ENCODE results near the gene SVIL.
"Not testable (repeated sequence)": the region's sequence is repeated elsewhere in the genome, so short reads cannot be mapped to it uniquely, and the experiment has no call there.

SVIL gene

DNA sequence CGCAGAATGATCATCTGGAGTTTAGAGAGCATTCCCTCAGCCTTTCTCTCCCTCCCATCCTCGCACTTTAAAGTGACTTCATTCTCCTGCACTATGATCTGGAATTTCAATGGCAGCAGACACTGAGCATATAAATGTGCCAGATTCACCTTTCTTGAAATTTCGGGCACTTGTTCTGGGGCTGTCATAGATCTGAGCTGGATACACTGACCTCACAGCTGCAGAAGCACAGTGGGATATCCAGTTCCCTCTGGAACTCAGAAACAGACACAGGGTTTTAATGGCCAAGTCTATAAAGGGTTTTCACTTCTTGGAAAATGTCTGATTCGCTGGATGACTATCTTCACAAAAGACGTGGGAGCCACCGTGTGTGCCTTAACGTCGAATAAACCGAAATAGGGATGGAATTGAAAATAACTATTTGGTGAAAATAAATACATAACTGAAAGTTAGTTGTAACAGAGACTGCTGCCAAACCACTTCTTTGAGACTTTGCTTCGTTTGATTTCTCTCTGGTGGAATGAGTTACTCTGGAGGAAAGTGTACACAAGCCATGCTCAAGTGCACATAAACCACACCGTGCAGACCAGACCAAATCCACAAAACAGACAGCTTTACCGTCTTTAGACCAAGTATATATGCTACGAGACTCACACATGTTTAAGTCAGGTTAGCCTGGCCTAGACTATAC, 126.1 kb downstream of the SVIL start:
- no peak for FAIRE-seq

DNA sequence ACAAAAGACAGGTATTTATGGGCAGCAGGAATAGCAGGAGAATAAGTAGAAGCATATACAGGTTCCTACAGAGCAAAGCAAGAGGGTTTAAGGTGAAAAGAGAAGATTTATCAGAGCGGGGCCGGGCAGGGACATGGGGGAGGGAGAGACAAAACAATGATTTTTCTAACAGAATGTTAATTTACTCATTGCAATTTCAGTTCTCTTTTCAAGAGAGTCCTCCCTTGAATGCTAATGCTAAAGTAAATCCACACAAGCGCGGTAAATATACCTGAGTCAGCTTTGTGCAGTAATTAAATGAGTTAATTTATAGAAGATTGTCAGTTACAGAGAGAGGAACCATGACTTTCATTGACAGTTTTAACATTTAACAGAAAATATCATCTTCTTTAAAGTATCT, 127.0 kb downstream of the SVIL start:
- FAIRE-seq = not testable (repeated sequence)

GRCh38 chr10:29506324-29506921, 128.3 kb downstream of the SVIL start:
- not testable (repeated sequence) for FAIRE-seq

GRCh38 chr10:29502351-29502750, 132.4 kb downstream of the SVIL start:
- no peak for FAIRE-seq

DNA sequence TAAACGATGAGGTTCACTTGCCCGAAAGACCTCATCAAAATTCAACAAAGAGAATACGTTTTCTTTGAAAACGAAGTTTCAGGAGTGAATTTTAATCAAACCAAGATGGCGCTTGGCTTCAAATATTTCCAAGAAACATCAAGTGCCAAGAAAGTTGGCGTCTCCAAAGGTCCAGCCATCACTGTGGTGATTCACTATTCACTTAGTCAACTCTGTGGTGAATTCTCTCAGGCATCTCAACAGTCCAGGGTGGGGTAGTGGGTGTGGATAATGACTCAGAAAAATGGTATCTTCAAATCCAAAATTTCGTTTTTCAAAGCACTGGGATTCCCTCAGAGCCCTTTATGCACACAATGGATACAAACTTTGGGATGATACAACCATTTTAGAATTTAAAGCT, 133.1 kb downstream of the SVIL start:
- FAIRE-seq = no peak

GRCh38 chr10:29499993-29500537, 134.7 kb downstream of the SVIL start:
- FAIRE-seq = no peak

DNA sequence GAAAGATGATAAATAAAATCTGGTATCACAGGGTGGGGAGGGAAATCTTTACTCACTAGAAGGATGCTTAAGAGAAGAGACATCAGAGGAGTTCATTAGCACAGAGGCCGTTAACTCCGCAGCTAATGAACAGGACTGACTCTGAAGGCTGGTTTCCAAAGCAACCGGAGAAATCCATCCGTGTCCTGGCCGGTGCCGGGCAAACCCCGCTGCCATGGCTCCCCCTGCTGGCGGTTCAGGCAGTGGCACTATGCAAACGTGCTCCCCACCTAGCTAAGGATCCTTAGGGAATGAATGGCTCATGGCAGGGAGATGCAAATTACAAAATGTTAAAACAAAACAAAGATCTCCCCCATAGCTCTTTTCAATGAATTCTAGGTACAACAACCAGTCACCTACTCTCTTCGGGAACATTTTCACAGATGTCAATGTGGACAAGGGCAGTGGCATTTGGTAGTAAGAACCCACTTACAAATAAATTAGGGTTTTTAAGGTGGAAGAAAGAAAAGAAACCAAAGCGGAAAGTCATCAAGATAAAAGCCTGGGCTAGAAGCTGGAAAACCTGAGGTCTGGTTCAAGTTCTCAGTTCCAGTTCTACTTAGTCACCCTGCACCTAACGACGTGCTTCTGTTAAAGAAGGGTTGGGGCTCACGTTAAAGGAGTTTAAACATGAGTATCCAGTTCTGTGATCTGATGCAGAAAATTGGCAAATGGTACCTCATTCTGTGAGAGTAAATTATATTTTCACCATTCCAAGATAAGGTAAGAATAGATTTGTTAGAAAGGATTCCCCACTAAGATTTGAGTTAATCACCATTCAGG, 138.2 kb downstream of the SVIL start:
- no peak for FAIRE-seq

DNA sequence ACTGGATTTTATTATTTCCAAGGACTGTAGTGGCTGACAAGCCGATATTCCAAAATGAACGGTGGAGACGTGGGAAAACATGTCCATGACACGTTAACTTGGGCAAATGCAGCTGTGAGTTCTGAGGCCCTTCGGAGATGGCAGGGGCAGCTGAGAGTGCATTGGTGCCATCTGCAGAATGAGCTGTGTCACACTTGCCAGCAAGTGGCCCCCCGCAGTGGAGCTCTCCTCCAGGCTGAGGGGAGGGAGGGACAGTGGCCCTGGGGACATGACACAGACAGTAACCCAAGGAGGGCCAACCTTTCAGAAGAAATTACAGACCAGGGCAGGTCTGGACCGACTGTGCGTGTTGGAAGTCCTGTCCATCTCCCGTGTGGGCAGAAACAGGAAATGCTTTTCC, 139.4 kb downstream of the SVIL start:
- FAIRE-seq = no peak

DNA sequence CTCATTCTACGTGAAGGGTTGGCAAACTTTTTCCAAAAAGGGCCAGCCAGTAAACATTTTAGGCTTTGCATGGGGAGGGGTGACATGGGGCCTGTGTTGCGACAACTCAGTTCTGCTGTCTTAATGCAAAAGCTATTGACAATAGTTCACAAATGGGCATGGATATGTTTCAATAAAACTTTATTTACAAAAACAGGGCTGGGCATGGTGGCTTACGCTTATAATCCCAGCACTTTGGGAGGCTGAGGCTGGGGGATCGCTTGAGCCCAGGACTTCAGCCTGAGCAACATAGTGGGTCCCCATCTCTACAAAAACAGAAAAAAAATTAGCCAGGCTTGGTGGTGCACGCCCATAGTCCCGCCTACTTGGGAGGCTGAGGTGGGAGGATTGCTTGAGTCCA, 141.1 kb downstream of the SVIL start:
- no peak for FAIRE-seq

DNA sequence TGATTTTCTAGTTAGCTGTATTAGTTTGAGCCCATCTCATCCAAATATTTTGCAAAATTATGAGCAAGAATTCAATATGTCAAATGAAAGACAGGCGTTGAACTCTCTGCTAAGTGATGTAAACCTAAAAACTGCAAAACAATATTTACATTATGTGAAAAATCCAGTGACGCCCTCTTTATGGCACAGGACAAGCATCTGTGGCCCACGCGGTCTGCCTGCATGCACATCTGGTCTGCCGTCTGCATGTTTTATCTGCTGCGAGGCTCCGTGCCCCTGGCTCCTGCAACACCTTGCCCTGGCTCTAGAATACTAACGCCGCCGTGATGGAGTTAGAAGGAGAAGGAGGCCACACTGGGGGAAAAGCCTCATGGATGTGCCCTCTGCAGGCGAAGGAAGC, 142.0 kb downstream of the SVIL start:
- no peak for FAIRE-seq

- FAIRE-seq = no peak
These were observed 142.9 kb downstream of the SVIL start for GRCh38 chr10:29491918-29492317.

- FAIRE-seq = not testable (repeated sequence)
These were observed 143.9 kb downstream of the SVIL start for GRCh38 chr10:29490781-29491280.

DNA sequence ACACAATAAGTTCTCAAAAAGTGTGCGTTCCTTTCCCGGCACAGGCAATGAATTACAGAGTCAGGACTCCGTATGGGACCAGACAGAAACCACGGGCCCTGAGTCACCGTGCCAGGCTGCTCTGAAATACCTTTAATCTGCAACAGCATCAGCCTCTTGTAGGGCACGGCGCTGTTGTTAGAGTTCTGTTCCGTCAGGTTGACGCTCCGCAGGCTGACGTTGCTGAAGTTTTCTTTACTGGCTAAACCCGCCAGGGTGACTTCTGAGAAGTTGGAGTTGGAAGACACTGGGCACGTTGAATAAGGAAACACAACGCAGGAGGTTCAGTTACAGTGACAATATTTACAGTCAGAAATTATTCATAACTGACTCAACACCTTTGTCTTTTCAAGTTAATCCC, 146.3 kb downstream of the SVIL start:
- not testable (repeated sequence) for FAIRE-seq

DNA sequence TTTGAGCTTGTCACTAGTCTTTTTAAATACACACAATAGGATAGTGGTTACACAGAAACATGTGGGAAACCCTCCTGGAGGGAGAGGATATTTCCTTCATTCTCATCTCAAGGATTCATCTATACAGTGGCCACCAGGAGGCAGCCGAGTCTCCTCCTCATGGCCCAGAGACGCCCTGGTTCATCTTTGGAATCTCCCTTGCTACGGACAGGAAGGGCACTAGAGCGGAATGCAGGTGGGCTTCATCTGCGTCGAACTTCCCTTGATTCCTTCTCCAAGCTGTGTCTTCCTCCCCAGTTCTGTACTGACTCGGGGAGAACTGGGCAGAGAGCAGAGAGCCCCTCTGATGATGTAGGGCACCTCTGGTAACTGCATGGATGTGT, 146.9 kb downstream of the SVIL start:
- not testable (repeated sequence) for FAIRE-seq

DNA sequence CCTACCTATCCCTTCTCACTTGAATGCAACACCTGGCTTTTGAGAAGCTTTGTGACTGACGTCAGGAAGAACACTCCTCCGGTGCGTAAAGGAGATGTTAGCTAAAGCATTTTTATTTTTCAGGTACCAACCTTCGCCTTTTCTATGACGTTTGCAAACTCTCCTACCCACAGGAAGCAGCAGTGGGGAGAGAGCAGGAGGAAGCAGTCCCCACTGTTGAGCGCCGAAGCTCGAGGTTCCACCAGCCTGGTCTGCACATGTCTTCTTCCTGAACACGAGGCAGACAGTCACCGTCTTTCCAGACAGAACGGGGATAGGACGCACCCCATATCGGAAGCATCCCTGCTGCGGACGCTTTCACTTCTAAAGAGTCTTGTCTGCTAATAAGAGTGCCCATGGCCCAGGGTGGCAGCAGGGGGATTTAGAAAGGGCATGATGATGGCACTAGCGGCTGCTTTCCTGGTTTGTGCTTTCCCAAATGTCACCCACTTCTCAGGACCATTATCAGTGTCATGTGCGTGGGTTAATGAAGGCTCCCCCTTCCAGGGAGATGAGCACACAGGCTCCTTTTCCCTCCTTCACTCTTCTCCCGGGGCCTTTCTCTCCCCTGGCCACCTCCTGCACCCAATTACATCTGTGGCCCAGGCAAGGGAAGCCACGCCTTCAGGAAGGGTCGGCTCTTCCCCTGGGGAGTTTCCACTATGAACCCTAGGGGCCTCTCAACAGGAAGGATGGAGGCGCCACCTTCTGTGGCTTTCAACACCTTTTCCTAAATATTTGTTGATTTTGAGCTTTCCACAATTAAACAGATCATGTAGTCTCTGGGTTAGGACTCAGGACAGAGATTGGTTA, 147.5 kb downstream of the SVIL start:
- not testable (repeated sequence) for FAIRE-seq

GRCh38 chr10:29486433-29486832, 148.3 kb downstream of the SVIL start:
- FAIRE-seq = no peak

GRCh38 chr10:29484677-29485076, 150.1 kb downstream of the SVIL start:
- FAIRE-seq = not testable (repeated sequence)

- FAIRE-seq = no peak
These were observed 152.0 kb downstream of the SVIL start for GRCh38 chr10:29482591-29483431.

DNA sequence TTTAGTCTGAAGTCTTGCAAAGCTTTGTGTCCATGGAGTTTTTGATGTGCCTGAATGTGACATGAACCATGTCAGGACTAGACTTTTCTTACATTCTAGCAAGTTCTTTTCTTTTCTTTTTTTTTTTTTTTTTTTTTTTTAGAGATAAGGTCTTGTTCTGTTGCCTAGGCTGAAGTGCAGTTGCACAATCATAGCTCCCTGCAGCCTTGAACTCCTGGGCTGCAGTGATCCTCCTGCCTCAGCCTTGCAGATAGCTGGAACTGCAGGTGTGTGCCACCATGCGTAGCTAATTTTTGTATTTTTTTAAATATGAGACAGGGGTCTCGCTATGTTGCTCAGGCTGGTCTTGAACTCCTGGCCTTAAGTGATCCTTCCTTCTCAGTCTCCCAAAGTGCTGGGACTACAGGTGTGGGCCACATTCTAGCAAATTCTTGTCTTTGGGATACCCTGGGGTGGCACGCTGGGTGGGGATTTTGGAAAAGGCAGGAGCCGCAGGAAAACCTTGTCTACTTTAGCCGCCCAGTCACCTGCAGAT, 152.8 kb downstream of the SVIL start:
- FAIRE-seq = no peak

GRCh38 chr10:29479981-29480954, 154.5 kb downstream of the SVIL start:
- no peak for FAIRE-seq

Measured in endometrium (tissue), 2 donors.